SU-DHL-6 (cell line): ENCODE measurements around the gene WNT9A.

Source experiments
- H2AFZ ChIP-seq: fragments of 200-600 bp; sonication (generic); 2 replicates; pipeline ENCODE4 v1.6.1; 2014; ENCODE audit warnings: low read depth, mild to moderate bottlenecking, moderate library complexity, mixed read lengths, antibody characterized with exemption, low read length; ENCODE audit not compliant: severe bottlenecking
- H3F3A ChIP-seq: fragments of 200-600 bp; shearing (Covaris generic); 2 replicates; pipeline ENCODE4 v1.6.0; 2016; ENCODE audit warnings: antibody characterized with exemption, mild to moderate bottlenecking; ENCODE audit not compliant: insufficient read depth
- H3K27ac ChIP-seq: fragments of 200-600 bp; sonication (generic); 2 replicates; pipeline ENCODE4 v1.5.1; 2016; ENCODE audit warnings: low read depth, mild to moderate bottlenecking, low read length, moderate library complexity, mixed read lengths
- H3K27me3 ChIP-seq: fragments of 200-600 bp; sonication (generic), shearing (Covaris generic); 2 replicates; pipeline ENCODE4 v1.6.0; 2014; ENCODE audit warnings: mild to moderate bottlenecking, low read length
- H3K36me3 ChIP-seq: fragments of 200-600 bp; sonication (generic); 2 replicates; pipeline ENCODE4 v1.6.1; 2014; ENCODE audit warnings: mild to moderate bottlenecking, low read length, mixed read lengths
- H3K4me2 ChIP-seq: fragments of 300-600, 200-600 bp; shearing (Covaris generic), sonication (generic); 2 replicates; pipeline ENCODE4 v1.6.0; 2014; ENCODE audit warnings: low read length, low read depth, mild to moderate bottlenecking; ENCODE audit not compliant: poor library complexity, severe bottlenecking
- H3K4me3 ChIP-seq: fragments of 200-600 bp; sonication (generic); 2 replicates; pipeline ENCODE4 v1.5.1; 2014; ENCODE audit warnings: antibody characterized with exemption, low read length, mild to moderate bottlenecking, mixed read lengths; ENCODE audit not compliant: insufficient read depth, poor library complexity, severe bottlenecking
- H3K79me2 ChIP-seq: fragments of 200-600 bp; sonication (generic); 2 replicates; pipeline ENCODE4 v1.6.1; 2014; ENCODE audit warnings: mild to moderate bottlenecking, low read length, moderate library complexity; ENCODE audit not compliant: insufficient read depth
- H3K9ac ChIP-seq: fragments of 200-600 bp; sonication (generic); 2 replicates; pipeline ENCODE4 v1.7.0; 2014; ENCODE audit warnings: mild to moderate bottlenecking, low read length
- H3K9me2 ChIP-seq: fragments of 200-600 bp; sonication (generic); replicated peaks from 2 replicates; pipeline ENCODE4 v1.6.1; 2014; ENCODE audit warnings: low read length; ENCODE audit not compliant: insufficient read depth
- H3K9me3 ChIP-seq: fragments of 200-600 bp; sonication (generic); 2 replicates; pipeline ENCODE4 v1.6.1; 2014; ENCODE audit warnings: low read length, mixed read lengths; ENCODE audit not compliant: insufficient read depth
- H4K20me1 ChIP-seq: fragments of 200-600 bp; sonication (generic); 2 replicates; pipeline ENCODE4 v1.6.1; 2014; ENCODE audit warnings: low read depth, mild to moderate bottlenecking, antibody characterized with exemption, low read length, moderate library complexity, mixed read lengths
- CTCF ChIP-seq: fragments of 200-600 bp; sonication (generic); IDR thresholded peaks from one replicate; pipeline ENCODE4 v1.5.1; 2017; ENCODE audit warnings: antibody characterized with exemption, mild to moderate bottlenecking, low read length, moderate library complexity; ENCODE audit not compliant: insufficient read depth, poor library complexity, severe bottlenecking
- EZH2phosphoT487 ChIP-seq: fragments of 200-600 bp; sonication (generic), shearing (Covaris generic); conservative IDR thresholded peaks from 2 replicates; pipeline ENCODE4 v1.6.1; 2018; ENCODE audit warnings: mild to moderate bottlenecking, antibody characterized with exemption, low read length, moderate library complexity, mixed read lengths

WNT9A gene

GRCh38 chr1:227925582-227926198 is 22.0 kb downstream of the WNT9A start:
- TF ChIP-seq CTCF (no peak), EZH2phosphoT487 (no peak)
- H3K9me2 ChIP-seq = no peaks in the 10 kb centered on the region
- H3K4me3 ChIP-seq = no peak overlapping the region
- H2AFZ ChIP-seq = no peak overlapping the region
- H3K27me3 ChIP-seq = no peaks in the 10 kb centered on the region
- no peaks in the 10 kb centered on the region for H3F3A ChIP-seq
- no peak overlapping the region for H3K4me2 ChIP-seq
- H3K9me3 ChIP-seq = no peaks in the 10 kb centered on the region
- no peaks in the 10 kb centered on the region for H3K36me3 ChIP-seq
- H3K27ac ChIP-seq = no peak overlapping the region
- no peaks in the 10 kb centered on the region for H4K20me1 ChIP-seq
- H3K79me2 ChIP-seq = no peaks in the 10 kb centered on the region
- H3K9ac ChIP-seq = no peak overlapping the region

GRCh38 chr1:227924833-227925574 is 22.7 kb downstream of the WNT9A start:
- H4K20me1 ChIP-seq = no peaks in the 10 kb centered on the region
- TF ChIP-seq CTCF (no peak), EZH2phosphoT487 (no peak)
- no peaks in the 10 kb centered on the region for H3F3A ChIP-seq
- no peak overlapping the region for H3K27ac ChIP-seq
- H2AFZ ChIP-seq = no peak overlapping the region
- H3K4me2 ChIP-seq = no peak overlapping the region
- no peaks in the 10 kb centered on the region for H3K79me2 ChIP-seq
- H3K27me3 ChIP-seq = no peaks in the 10 kb centered on the region
- H3K4me3 ChIP-seq = no peak overlapping the region
- no peaks in the 10 kb centered on the region for H3K9me2 ChIP-seq
- no peaks in the 10 kb centered on the region for H3K9me3 ChIP-seq
- no peaks in the 10 kb centered on the region for H3K36me3 ChIP-seq
- H3K9ac ChIP-seq = no peak overlapping the region

- Histone ChIP-seq H3K9me2 (no peaks in the 10 kb centered on the region), H4K20me1 (no peaks in the 10 kb centered on the region), H3K4me3 (no peak overlapping the region), H3F3A (no peaks in the 10 kb centered on the region), H3K9me3 (no peaks in the 10 kb centered on the region), H3K36me3 (no peaks in the 10 kb centered on the region), H3K27me3 (no peaks in the 10 kb centered on the region), H3K27ac (no peak overlapping the region), H2AFZ (no peak overlapping the region), H3K9ac (no peak overlapping the region), H3K4me2 (no peak overlapping the region), H3K79me2 (no peaks in the 10 kb centered on the region)
- TF ChIP-seq EZH2phosphoT487 (no peak), CTCF (no peak)
These were observed 23.4 kb downstream of the WNT9A start for GRCh38 chr1:227924168-227924832.
